Measurements from ENCODE around the gene LEO1.
A peak's percentile ranks its signal among the peaks of the same experiment; 100 is the strongest.

LEO1 gene

DNA sequence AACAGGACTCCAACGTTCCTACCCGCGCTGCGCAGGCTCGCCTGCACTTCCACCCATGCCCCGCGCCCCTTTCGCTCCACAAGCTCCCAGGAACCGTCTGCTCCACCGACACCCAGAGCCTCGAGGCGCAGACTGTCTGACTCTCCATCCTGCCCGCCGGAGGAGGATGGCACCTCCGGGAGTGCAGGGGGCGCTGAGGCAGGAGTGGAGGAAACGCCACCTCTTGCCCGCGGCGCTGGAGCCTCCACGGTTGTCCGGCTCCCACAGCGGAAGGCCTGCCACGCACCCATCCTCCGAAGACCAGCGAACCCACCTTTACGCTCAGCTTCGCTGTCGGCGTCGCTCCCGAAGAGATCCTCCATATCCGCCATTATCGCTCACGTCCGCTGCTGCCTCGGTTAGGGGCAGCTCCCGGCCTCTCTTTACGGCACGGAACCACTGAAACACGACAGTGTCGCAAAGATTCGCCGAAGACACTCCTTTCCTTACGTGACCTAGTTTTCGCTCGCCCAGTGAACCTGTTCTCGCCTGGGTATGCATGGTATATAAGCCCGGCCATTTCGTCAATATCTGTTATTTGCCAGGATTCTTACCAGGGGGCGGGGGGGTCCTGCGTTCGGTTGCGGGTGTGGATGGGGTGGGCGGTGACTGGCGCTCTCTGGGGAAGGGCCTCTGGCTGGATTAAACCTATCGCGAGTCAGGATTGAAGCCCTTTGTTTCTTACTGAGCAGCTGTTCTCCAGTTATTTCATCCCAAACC, at the start of gene LEO1:
TSS of gene LEO1 (minus strand) at position 404 of the 759 bp plus-strand sequence. CDS start at position 371, 33 bp downstream.
- DNase-seq (ENCODE audit: insufficient read length, low spot score) (peak; percentile 64), FAIRE-seq (peak; percentile 27)
- peak; percentile 91 for TF ChIP-seq POLR2A (IDR thresholded peaks at IDR 0.05; ENCODE audit: low read depth, low read length)

DNA sequence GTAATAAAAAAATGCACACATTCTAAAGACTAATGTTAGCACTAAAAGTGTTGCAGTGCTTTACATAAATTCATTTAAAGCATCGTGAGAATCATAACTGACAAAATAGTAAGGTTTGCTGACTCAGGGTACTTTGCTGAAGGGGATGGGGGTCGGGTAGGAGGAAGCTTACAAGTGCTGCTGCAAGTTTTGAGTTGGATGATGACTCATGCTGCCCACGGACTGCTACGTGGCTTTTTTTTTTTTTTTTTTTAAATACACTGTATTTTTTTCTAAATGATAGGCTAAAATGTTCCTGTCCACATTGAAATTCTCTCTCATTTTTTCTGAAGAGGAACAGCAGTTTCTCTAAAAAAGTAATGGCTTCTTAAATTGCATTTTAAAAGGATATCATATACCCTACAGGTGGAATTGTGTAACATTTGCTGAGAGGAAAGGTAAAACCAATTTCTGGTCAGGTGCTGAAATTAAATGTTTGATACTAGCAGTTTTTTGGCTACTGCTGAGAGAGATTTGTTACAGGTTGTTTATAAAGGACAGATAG, 49.6 kb upstream of the LEO1 start:
- no peak for TF ChIP-seq POLR2A (IDR thresholded peaks at IDR 0.05; ENCODE audit: low read depth, low read length)
- peak; percentile 66 for DNase-seq (ENCODE audit: insufficient read length, low spot score)
- FAIRE-seq: no peak

DNA sequence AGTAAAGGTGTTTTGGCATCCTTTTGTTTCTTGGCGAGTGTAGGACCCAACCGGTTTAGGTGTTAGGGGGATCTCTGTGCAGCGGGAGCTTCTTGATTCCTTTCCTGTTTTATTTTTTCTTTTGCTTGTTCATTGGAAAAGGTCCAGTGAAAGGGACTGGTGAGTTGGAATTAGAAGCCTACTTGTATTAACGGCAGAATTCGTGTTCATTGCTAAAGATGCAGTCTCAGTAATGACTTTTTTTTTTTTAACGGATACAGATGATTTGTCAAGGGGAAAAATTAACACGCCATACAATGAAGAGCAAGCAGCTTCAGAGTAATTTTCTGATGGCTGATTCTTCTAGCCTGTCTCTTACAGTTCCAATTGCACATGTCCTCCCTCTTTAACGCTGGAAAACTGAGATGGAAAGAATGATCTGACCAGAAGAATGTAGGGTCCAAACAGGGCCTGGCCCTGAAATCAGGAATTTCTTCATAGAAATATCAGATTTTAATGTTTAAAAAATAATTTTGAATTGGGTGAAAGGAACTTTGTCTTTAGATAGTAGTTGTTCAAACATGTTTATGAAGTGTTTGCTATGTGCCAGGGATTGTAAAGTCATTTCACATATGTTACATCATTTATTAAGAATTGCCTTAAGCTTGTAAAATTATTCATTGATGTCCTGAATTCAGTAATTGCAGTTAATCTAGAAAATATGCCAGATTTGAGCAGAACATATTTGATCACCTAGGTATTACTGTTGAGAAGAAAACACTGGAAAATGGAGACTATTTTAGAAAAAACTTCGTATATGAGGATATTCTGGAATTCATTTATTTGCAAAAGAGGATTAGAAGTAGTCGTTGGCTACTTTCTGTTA, 48.9 kb upstream of the LEO1 start:
- FAIRE-seq: no peak
- DNase-seq (ENCODE audit: insufficient read length, low spot score): no peak
- TF ChIP-seq POLR2A (IDR thresholded peaks at IDR 0.05; ENCODE audit: low read depth, low read length): no peak

DNA sequence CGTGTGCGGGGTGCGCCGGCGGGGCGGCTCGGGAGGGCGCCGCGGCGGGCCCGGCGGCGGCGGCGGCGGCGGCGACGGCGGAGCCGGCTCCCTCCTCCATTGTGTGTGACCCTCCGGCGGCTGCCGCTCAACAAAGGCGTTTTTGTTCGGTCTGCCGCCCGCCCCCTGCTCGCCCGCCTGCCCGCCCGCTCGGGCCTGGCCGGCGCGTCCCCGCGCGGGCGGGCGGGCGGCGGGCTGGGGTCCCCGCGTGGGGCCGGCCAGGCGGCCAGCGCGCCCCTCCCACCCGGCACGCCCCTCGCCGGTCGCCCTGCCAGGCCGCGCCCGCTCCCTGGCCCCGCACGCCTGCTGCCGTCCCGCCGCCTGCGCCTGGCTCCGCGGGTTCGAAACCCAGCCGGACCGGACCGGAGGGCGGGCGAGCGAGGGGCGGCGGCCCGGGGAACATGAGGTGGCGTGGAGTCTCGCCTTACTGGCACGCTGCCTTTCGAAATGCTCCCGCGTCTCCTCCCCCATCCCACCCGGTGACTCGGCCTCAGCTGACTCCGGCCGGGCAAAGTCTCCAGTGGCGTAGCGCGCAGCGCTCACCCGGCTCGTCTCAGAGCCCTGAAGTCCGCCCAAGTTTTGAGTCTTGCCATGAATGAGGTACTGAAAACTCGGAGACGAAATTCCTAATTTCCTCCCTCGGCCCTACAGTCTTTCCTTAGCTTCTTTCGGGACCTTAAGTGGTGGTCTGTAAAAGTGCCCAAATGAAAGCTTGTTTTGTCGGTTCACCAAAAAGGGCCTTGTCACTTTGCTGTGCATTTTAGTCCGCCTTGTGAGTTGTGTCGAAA, 48.0 kb upstream of the LEO1 start:
- DNase-seq (ENCODE audit: insufficient read length, low spot score): peak; percentile 83
- no peak for FAIRE-seq
- no peak; the same call in 1 of the 2 replicates for TF ChIP-seq POLR2A (IDR thresholded peaks at IDR 0.05; ENCODE audit: low read depth, low read length)

DNA sequence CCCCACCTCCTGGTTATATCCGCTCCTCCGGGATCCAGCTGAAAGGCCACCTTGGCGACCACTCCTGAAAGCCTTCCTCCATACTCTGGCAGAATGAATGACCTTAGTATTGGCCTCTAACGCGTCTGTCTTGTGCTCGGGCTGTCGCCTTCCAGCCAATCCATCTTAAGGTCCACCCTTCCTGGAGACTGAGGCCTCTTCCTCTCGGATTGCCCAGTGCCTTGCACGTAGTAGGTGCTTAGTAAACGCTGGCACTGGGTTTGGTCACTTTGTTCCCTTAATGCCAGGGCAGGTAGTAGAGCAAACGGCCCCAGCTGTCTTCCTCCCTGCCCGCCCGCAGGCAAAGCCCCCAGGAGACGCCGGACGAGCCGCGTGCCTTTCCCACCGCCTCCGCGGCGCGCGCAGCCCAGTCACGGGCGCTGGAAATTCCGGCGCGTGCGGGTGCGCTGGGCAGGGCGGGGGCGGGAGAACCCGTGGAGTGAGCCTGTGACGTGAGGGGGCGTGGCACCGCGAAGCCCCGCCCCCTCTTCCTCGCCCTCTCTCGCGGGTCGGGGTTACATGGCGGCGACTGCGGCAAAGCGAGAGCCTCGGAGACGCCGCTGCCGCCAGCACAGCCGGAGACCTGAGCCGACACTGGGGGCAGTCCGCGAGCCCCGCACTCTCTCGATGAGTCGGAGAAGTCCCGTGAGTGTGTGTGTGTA, 47.3 kb upstream of the LEO1 start, which contains the start of gene MAPK6:
TSS of gene MAPK6 (plus strand) at position 527 of the 701 bp plus-strand sequence. CDS start 27,242 bp downstream, outside the sequence.
- peak; percentile 80 for DNase-seq (ENCODE audit: insufficient read length, low spot score)
- peak; percentile 81 for TF ChIP-seq POLR2A (IDR thresholded peaks at IDR 0.05; ENCODE audit: low read depth, low read length)
- FAIRE-seq: no peak

DNA sequence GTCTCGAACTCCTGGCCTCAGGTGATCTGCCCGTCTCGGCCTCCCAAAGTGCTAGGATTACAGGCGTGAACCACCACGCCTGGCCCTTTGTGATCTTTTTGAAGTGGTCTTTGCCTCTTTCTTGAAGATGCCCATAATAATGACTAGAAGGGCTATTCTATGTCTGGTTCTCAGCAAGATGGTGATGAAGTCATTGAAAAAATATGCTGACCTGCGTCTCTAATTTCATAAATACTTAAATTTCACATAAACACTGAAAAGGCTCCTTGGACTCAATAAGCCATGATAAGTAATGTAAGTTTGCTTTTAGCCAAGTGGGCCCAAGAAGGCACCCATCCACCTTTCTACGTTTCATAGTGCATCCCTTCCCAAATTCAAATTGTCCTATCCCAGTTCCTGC, 46.7 kb upstream of the LEO1 start:
- FAIRE-seq (no peak), DNase-seq (ENCODE audit: insufficient read length, low spot score) (no peak)
- no peak for TF ChIP-seq POLR2A (IDR thresholded peaks at IDR 0.05; ENCODE audit: low read depth, low read length)

DNA sequence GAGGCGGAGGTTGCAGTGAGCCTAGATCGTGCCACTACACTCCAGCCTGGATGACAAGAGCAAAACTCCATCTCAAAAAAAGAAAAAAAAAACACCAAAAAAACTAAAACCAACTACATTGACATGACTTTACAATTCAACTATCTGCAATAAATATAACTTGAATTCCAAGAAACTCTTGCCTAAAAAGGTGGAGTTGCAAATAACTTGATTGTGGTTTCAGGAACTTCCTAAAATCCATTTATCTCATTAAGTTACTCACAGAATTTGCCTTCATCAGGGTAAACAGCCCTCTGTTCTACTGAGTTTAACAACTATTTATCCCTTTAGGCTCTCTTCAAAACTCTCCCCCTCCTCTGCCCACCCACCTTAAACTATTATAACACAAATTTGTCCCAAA, 44.7 kb upstream of the LEO1 start:
- FAIRE-seq (no peak), DNase-seq (ENCODE audit: insufficient read length, low spot score) (no peak)
- TF ChIP-seq POLR2A (IDR thresholded peaks at IDR 0.05; ENCODE audit: low read depth, low read length): no peak

DNA sequence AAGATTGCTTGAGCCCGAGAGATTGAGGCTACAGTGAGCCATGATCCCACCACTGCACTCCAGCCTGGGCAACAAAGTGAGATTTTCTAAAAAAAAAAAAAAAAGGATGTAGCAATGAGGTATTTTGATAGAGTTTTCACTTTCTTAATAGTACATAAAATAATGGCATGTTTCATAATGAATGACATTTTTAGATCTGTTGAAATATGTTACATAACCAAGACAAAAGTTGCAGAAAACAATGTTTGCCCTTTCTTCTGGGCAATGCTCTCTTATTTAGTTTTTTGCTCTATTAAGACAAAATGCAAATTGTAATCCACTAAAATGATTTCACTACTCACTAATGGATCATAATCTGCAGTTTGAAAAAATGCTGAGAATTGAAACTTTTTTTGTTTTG, 43.0 kb upstream of the LEO1 start:
- DNase-seq (ENCODE audit: insufficient read length, low spot score) (no peak), FAIRE-seq (no peak)
- TF ChIP-seq POLR2A (IDR thresholded peaks at IDR 0.05; ENCODE audit: low read depth, low read length): no peak

DNA sequence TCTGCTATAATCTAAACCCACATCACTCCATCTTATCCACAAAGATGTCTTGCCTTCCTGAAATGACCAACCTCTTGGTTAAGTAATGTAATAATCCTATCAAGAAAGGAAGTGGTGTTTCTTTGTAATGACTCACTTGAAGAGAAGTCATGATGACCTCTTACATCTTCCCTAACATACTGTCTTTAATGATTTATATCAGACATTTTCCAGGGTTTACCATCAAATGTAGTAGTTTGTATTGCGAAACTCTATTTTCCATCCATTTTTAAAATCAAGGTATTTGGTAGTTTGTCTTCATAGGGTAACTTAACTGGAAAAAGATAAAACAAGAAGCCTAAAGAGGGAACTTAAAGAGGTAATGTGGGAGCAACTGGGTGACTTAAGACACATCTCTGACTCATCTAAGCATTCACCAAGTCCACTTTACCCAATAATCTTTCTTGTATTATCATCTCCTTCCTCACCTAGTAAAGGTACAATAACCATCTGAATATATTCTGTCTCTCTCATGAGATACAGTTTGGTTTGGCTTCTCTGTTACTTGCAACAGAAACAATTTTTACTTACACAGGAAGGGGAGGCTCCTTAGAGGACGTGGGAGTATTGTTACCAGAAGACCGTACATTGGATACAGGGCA, 41.7 kb upstream of the LEO1 start:
- no peak for DNase-seq (ENCODE audit: insufficient read length, low spot score)
- no peak for FAIRE-seq
- TF ChIP-seq POLR2A (IDR thresholded peaks at IDR 0.05; ENCODE audit: low read depth, low read length): no peak

DNA sequence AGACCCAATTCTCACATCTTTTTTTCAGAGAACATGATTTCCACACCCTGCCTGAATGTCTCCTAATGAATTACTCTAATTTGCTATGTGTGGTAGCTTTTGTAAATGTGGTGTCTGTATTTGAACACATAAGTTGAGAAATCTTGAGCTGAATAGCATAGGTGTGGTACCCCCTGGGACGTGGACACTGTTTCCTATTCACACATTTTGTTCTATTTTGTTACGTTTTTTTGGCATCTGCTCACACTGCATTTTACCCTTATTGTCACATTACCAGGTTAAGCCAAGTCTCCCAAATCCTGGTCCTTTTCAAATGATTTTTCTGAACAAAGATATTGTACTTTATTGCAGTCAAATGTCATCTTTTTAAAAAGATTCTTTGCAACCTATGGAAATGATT, 40.6 kb upstream of the LEO1 start:
- FAIRE-seq (no peak), DNase-seq (ENCODE audit: insufficient read length, low spot score) (no peak)
- TF ChIP-seq POLR2A (IDR thresholded peaks at IDR 0.05; ENCODE audit: low read depth, low read length): no peak

DNA sequence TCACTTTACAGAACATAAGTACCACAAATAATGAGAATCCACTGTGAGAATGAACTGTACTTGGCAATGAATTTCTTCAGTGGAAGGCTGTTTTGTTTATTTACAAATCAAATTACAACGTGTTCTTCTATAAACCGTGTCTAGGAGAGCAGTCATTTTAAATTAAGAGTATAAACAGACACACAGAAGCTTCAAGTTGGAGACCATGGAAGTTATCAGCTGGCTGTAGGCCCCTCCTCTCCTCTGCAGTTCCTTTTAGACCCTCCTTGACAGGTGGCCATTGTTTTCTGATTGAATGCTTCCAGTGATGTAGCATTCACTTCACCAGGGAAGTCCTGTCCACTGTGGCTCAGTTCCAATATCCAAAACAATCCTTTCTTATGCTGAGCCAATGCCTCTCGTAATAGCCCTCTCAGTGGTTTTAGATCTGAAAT, 40.1 kb upstream of the LEO1 start:
- FAIRE-seq (no peak), DNase-seq (ENCODE audit: insufficient read length, low spot score) (no peak)

More for the DNA sequence above, 40.1 kb upstream of the LEO1 start:
- no peak for TF ChIP-seq POLR2A (IDR thresholded peaks at IDR 0.05; ENCODE audit: low read depth, low read length)
